GM12892 (cell line): ENCODE results near the gene RABL2A.
"Not testable (repeated sequence)": the region's sequence is repeated elsewhere in the genome, so short reads cannot be mapped to it uniquely, and the experiment has no call there.

Source experiments
- POLR2AphosphoS5 ChIP-seq: IDR thresholded peaks from 2 replicates; pipeline ENCODE4 v1.6.1; 2011; ENCODE audit warnings: low read depth, low read length, control low read depth
- TAF1 ChIP-seq: IDR thresholded peaks from 2 replicates; pipeline ENCODE4 v1.6.1; 2011; ENCODE audit warnings: low read depth, mild to moderate bottlenecking, control low read depth, low read length, borderline replicate concordance

GRCh38 chr2:113635358-113635757 is 8.3 kb downstream of the RABL2A start:
- not testable (repeated sequence) for TF ChIP-seq POLR2AphosphoS5, TAF1
